Placental pericyte (primary cell): ENCODE data around the gene TRIP6. TPM values are rescaled to one million over a fixed set of nuclear protein-coding genes. Genes with fewer than 3 reads are reported as not detected.

Experiments used
- small RNA-seq: library from RNA; depleted of rRNA; stranded (forward); fragments of <200 nt; gene quantifications from one replicate; pipeline ENCODE3, GENCODE V24; 2012; ENCODE audit warnings: low replicate concordance
- total RNA-seq: library from RNA; depleted of rRNA; stranded (reverse); fragments of >200 nt; gene quantifications from 2 replicates; pipeline ENCODE4 v1.2.3, GENCODE V29; 2012

Gene TRIP6, protein sequence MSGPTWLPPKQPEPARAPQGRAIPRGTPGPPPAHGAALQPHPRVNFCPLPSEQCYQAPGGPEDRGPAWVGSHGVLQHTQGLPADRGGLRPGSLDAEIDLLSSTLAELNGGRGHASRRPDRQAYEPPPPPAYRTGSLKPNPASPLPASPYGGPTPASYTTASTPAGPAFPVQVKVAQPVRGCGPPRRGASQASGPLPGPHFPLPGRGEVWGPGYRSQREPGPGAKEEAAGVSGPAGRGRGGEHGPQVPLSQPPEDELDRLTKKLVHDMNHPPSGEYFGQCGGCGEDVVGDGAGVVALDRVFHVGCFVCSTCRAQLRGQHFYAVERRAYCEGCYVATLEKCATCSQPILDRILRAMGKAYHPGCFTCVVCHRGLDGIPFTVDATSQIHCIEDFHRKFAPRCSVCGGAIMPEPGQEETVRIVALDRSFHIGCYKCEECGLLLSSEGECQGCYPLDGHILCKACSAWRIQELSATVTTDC
- total RNA-seq = 78.3 and 78.6 TPM in 2 replicates

DNA sequence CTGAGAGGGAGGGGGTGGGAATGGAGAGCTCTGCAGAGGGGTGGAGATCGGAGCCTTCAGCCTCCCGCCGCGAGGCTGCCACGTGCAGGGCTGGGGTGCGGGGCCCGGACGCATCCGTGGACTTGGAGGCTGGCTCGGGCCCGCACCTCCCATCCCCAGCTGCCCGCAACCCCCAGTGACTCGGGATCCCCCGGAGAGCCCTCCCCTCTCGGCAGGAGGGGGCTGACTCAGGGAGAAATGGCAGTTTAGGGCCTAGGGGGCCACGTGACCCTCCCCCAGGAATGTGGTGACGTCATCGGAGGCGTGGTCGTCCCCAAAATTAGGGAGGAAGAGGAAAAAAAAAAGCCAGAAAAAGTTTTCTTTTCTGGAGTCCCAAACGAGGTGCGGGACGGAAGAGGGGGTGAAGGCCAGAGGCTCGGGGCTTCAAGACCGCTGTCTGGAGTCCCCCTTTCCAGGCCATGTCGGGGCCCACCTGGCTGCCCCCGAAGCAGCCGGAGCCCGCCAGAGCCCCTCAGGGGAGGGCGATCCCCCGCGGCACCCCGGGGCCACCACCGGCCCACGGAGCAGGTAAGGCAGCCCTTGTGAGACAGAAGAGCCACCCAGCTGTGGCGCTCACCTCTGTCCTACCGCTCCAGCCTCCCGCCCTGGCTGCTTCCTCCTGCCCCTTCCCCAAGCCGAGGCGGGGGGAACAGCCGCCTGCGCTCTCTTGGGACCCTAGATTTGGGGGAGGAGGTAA is at the start of gene TRIP6:
TRIP6 (plus strand) TSS at position 348 of the 736 bp plus-strand sequence; CDS start at position 459, 111 bp downstream.

DNA sequence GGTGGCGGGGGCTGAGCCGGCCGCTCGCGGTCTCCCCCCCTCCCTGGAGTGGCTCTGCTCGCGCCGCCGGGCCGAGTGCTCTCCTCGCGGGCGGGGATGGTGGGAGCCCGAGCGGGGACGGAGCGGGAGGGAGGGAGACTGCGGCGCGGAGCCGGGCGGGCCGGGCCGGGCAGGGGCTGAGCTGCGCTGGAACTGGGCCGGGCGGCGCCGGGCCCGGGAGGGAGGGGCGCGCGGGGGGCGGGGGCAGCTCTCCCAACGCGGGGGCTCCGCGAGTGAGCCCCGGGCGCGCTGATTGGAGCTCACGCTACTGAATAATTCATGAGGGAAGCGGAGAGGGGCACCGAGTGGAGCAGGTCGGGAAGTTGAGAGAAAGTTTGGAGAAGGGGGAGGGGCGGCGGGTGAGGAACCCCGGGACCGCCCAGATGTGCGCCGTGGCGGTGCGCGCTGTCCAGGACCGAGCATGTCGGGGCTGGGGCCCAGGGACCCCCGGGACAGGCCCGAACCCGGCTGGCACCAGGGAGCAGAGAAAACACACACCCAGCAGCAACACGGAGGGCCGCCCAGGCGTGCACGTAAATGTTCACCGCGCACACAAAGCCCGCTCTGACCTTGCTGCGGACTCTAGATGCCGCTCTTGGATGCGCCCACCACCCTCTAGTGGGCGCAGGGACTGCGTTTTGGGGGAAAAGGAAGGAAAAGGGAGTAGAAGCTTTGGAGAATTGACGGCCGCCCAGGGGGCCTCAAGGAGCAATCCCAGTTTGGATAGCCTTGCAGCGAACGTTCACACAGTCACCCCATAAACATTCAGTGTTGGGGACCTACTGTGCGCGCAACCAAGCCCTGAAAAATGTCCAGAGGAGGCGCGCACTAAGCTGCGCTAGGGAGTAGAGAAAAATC is 39.6 kb upstream of the TRIP6 start, which contains the start of gene EPHB4:
EPHB4 (minus strand) TSS at position 194 of the 897 bp plus-strand sequence. CDS start 493 bp downstream, outside the sequence.

DNA sequence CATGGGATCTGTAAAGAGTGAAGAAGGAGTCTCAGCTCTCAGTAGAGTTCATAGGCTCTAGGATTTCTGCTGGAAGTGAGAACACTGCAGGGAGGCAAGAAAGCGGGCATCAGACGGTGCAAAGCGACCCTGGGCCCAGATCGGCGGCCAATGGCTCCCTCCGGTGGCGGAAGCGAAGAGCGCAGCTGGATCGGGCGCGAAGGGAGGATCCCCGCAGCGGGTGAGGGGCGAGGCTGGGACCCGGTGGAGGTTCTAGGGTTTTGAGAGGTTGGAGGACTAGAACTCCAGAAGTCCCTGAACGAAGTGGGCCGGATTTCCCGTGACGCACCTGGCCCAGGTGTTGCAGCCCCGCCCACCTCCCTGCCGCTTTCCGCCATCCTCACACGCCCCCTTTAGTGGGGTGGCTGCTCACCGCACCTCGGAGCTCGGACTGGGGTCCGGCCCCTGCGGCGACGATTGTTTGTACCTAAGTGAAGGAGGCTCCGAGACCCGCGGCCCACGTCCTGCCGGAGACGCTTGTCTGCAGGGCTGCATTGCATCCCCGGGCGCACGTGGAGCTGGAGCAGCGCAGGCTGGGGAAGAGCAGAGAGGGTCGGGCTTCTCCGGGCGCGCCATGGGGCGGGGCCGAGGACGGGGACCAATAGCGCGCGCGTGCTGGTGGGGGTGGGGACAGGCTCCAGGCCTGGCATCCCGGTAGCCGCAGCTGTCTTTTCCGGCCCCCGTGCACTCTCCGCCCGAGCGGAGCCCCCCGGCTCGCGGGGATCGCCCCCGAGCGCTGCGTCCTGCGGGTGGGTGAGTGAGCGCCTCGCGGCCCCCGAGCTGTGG is 14.9 kb upstream of the TRIP6 start, which contains the start of gene SLC12A9:
SLC12A9 (plus strand) TSS at position 666 of the 825 bp plus-strand sequence. CDS start 1,485 bp downstream, outside the sequence.

DNA sequence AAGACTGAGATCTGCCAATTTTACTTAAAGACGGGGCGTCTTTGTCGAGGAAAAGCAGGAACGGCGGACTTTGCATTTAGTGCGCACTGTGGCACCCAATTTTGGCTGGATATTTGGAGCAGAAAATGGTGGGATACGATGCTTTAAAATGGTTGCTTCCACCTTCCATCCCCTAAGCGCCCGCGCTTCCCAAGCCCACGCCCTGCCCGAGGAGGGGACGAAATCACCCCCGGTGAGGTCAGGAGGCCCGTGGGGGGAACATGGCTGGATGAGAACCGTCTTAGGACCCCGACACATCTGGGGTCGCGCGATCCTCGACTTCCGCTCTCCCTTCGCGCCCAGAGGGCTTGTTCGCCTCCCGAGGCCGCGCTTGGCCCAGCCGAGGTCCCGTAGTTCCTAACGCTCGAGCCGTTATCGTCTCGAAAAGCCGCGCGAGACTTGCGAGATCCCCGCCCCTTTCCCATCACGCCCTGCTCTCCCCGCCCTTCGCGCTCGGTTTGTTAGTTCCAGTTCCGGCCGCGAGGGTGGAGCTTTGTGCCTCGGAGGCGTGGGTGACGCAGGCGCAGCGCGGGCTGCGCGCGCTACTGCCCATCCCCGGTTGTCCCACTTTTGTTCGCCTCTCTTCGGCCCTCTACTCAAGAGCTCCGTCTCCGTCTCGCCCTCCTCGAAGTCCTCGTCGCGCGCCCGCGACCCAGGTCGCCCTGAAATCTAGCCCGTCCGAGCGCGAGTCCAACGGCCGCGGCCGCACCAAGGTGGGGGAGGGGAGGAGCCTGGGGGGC is 7.6 kb downstream of the TRIP6 start, which contains the start of gene SRRT:
SRRT (plus strand) TSS at position 527 of the 779 bp plus-strand sequence. CDS start 488 bp downstream, outside the sequence.

DNA sequence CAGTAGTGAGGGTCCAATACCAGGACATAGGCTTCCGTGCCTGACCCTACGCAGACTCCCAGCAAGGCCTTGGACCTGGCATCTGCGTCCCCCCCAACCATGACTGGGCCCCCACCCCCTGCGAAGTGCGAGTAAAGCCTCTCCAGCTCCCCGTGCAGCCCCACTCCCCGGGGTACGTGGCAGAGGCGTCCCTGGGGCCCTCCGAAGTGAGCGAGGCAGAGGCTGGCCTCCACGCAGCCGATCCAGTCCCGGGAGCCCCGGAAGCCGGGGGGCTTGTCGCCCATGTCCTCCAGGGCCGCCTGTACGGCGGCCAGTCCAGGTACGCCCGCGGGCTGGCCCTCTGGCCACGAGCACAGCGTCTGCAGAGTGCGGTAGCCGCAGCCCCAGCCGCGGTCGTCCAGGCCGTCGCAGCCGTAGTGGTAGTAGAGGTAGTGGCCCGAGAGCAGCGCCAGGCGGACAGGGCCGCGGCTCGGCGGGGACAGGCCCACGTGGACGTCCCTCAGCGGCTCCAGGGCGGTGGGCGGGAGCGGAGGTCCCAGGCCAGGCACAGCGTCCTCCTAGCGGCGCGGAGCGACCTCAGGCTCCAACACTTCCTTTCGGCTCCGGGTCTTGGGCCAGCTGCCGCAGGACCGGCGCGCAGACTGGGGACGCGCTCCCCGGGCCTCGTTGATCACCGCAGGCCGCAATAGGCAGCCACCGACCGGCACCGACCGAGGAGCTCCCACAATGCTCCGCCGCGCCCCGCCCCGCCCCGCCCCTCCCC is 22.0 kb downstream of the TRIP6 start, which contains the start of gene UFSP1:
UFSP1 (minus strand) TSS at position 728 of the 763 bp plus-strand sequence; CDS start at position 284, 444 bp downstream.

DNA sequence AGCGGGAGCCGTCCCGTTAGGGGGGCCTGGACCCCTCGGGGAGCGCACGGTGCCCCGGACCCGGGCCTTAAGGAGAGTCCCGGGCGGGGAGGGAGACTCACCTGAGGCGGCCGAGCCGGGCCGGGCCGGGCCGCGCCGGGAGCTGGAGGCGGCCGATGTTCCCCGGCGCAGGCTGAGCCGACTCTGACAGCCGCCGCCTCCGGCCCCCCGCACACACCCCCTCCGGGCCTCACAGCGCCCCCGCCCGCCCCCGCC is 28.4 kb downstream of the TRIP6 start, which contains the start of gene ACHE:
ACHE (minus strand) TSS at position 188 of the 255 bp plus-strand sequence. CDS start 1,656 bp downstream, outside the sequence.

Small RNA genes within 50 kb of the gene (small RNA-seq; reads per million reads assigned to genes)
- gene RN7SL549P (not detected), gene RN7SL750P (not detected)

Other genes with a start within 250 kb of the TRIP6 start
- 0.44 TPM in 1 of 2 replicates, not detected in the other for gene TFR2, start 225.8 kb upstream of the TRIP6 start, total RNA-seq
- gene ACTL6B, start 210.9 kb upstream of the TRIP6 start, total RNA-seq = not detected in 2 replicates
- gene GNB2, start 193.6 kb upstream of the TRIP6 start, total RNA-seq = 152 and 165 TPM in 2 replicates
- 16.6 and 20.6 TPM in 2 replicates for gene GIGYF1, start 173.1 kb upstream of the TRIP6 start, total RNA-seq
- 19.5 and 57.0 TPM in 2 replicates for gene POP7, start 161.3 kb upstream of the TRIP6 start, total RNA-seq
- gene EPO, start 146.9 kb upstream of the TRIP6 start, total RNA-seq = not detected in 2 replicates
- gene ZAN, start 133.8 kb upstream of the TRIP6 start, total RNA-seq = not detected in 2 replicates
- gene EPHB4, start 39.9 kb upstream of the TRIP6 start, total RNA-seq = 58.1 and 61.5 TPM in 2 replicates
- 16.9 and 27.5 TPM in 2 replicates for gene SLC12A9, start 14.7 kb upstream of the TRIP6 start, total RNA-seq
- 42.7 and 75.4 TPM in 2 replicates for gene SRRT, start 7.7 kb downstream of the TRIP6 start, total RNA-seq
- gene UFSP1, start 22.3 kb downstream of the TRIP6 start, total RNA-seq = 8.8 and 9.3 TPM in 2 replicates
- 0.14 and 0.22 TPM in 2 replicates for gene ACHE, start 28.5 kb downstream of the TRIP6 start, total RNA-seq
- gene MUC3A, start 82.1 kb downstream of the TRIP6 start, total RNA-seq = not detected in 2 replicates
- gene MUC12, start 102.2 kb downstream of the TRIP6 start, total RNA-seq = 0.43 TPM in 1 of 2 replicates, not detected in the other
- not detected in 2 replicates for gene MUC17, start 152.7 kb downstream of the TRIP6 start, total RNA-seq
- 12.9 and 18.8 TPM in 2 replicates for gene TRIM56, start 218.1 kb downstream of the TRIP6 start, total RNA-seq